H9 (cell line): ENCODE measurements around the gene SFN. TPM values are rescaled to one million over a fixed set of nuclear protein-coding genes. Genes with fewer than 3 reads are reported as not detected.

Source experiments
- DNase-seq: peaks from one replicate; pipeline ENCODE4 v3.0.0-alpha.2; 2017
- H2AFZ ChIP-seq: one replicate; pipeline ENCODE4 v1.6.1; 2013; ENCODE audit warnings: mild to moderate bottlenecking, low read length, control low read depth, moderate library complexity
- H2AK5ac ChIP-seq: 2 replicates; pipeline ENCODE4 v1.6.1; 2013; ENCODE audit warnings: low read length, control low read depth, mixed read lengths; ENCODE audit not compliant: insufficient read length
- H2BK120ac ChIP-seq: one replicate; pipeline ENCODE4 v1.6.1; 2013; ENCODE audit warnings: low read depth, mild to moderate bottlenecking, low read length, control low read depth, inconsistent platforms; ENCODE audit not compliant: poor library complexity, severe bottlenecking
- H2BK12ac ChIP-seq: 2 replicates; pipeline ENCODE4 v1.6.1; 2013; ENCODE audit warnings: low read length, control low read depth, mixed read lengths, low read depth; ENCODE audit not compliant: insufficient read length
- H2BK15ac ChIP-seq: 2 replicates; pipeline ENCODE4 v1.6.1; 2013; ENCODE audit warnings: low read depth, low read length, control low read depth
- H2BK20ac ChIP-seq: one replicate; pipeline ENCODE4 v1.6.1; 2013; ENCODE audit warnings: low read depth, mild to moderate bottlenecking, low read length, control low read depth, inconsistent platforms; ENCODE audit not compliant: poor library complexity, severe bottlenecking
- H2BK5ac ChIP-seq: 2 replicates; pipeline ENCODE4 v1.6.1; 2013; ENCODE audit warnings: low read length, control low read depth, mixed read lengths; ENCODE audit not compliant: insufficient read length
- H3K14ac ChIP-seq: 2 replicates; pipeline ENCODE4 v1.6.1; 2013; ENCODE audit warnings: low read length, control low read depth; ENCODE audit not compliant: insufficient read depth
- H3K18ac ChIP-seq: 2 replicates; pipeline ENCODE4 v1.6.1; 2013; ENCODE audit warnings: low read depth, mild to moderate bottlenecking, mixed read lengths, low read length, control low read depth; ENCODE audit not compliant: insufficient read length
- H3K23ac ChIP-seq: 2 replicates; pipeline ENCODE4 v1.6.1; 2013; ENCODE audit warnings: low read length, control low read depth, mixed read lengths, low read depth; ENCODE audit not compliant: insufficient read length
- H3K23me2 ChIP-seq: 2 replicates; pipeline ENCODE4 v1.6.1; 2013; ENCODE audit warnings: low read depth, mild to moderate bottlenecking, mixed read lengths, low read length, control low read depth; ENCODE audit not compliant: insufficient read length, poor library complexity, severe bottlenecking
- H3K27ac ChIP-seq: 2 replicates; pipeline ENCODE4 v1.5.1; 2013; ENCODE audit warnings: low read length, control low read depth, mixed read lengths, low read depth; ENCODE audit not compliant: insufficient read length
- H3K27me3 ChIP-seq: 2 replicates; pipeline ENCODE4 v1.6.1; 2013; ENCODE audit warnings: low read length, control low read depth, inconsistent platforms; ENCODE audit not compliant: insufficient read depth
- H3K4ac ChIP-seq: 2 replicates; pipeline ENCODE4 v1.6.1; 2013; ENCODE audit warnings: low read depth, mild to moderate bottlenecking, control low read depth, inconsistent platforms, low read length, moderate library complexity
- H3K4me1 ChIP-seq: 2 replicates; pipeline ENCODE4 v1.6.1; 2013; ENCODE audit warnings: low read length, control low read depth, inconsistent platforms; ENCODE audit not compliant: insufficient read depth
- H3K4me2 ChIP-seq: 2 replicates; pipeline ENCODE4 v1.6.1; 2013; ENCODE audit warnings: low read length, control low read depth, mixed read lengths; ENCODE audit not compliant: insufficient read length, insufficient read depth
- H3K56ac ChIP-seq: 2 replicates; pipeline ENCODE4 v1.6.1; 2013; ENCODE audit warnings: low read depth, mild to moderate bottlenecking, mixed read lengths, low read length, control low read depth; ENCODE audit not compliant: insufficient read length
- H3K79me1 ChIP-seq: 2 replicates; pipeline ENCODE4 v1.6.1; 2013; ENCODE audit warnings: low read depth, mild to moderate bottlenecking, moderate library complexity, low read length, control low read depth, inconsistent platforms; ENCODE audit not compliant: insufficient read depth, poor library complexity, severe bottlenecking
- H3K79me2 ChIP-seq: 2 replicates; pipeline ENCODE4 v1.6.1; 2013; ENCODE audit warnings: low read length, control low read depth, inconsistent platforms; ENCODE audit not compliant: insufficient read depth
- H3K9ac ChIP-seq: 2 replicates; pipeline ENCODE4 v1.6.1; 2013; ENCODE audit warnings: low read length, control low read depth, mixed read lengths; ENCODE audit not compliant: insufficient read length; ENCODE audit errors: extremely low read depth
- H3K9me3 ChIP-seq: one replicate; pipeline ENCODE4 v1.6.1; 2013; ENCODE audit warnings: low read depth, low read length, inconsistent platforms; ENCODE audit not compliant: control insufficient read depth
- H3T11ph ChIP-seq: one replicate; pipeline ENCODE4 v1.6.1; 2013; ENCODE audit warnings: mild to moderate bottlenecking, low read length, control low read depth, inconsistent platforms
- H4K20me1 ChIP-seq: one replicate; pipeline ENCODE4 v1.6.1; 2013; ENCODE audit not compliant: control insufficient read depth, insufficient read length, insufficient read depth
- H4K5ac ChIP-seq: 2 replicates; pipeline ENCODE4 v1.6.1; 2013; ENCODE audit warnings: low read depth, mild to moderate bottlenecking, mixed read lengths, low read length, control low read depth; ENCODE audit not compliant: insufficient read length
- H4K8ac ChIP-seq: replicated peaks from 2 replicates; pipeline ENCODE4 v1.6.1; 2013; ENCODE audit warnings: low read length, control low read depth, mixed read lengths, low read depth; ENCODE audit not compliant: insufficient read length
- H4K91ac ChIP-seq: 2 replicates; pipeline ENCODE4 v1.6.1; 2013; ENCODE audit warnings: low read depth, mild to moderate bottlenecking, moderate library complexity, mixed read lengths, low read length, control low read depth; ENCODE audit not compliant: insufficient read length
- H3K27ac Mint-ChIP-seq, 3 experiments: 2 replicates in 2 of 3; 3 replicates in 1 of 3; pipeline ENCODE4 v1.8.0; 2020 to 2021; ENCODE audit warnings: mixed read lengths in 3 of 3, mild to moderate bottlenecking in 1 of 3, moderate library complexity in 1 of 3
- H3K27me3 Mint-ChIP-seq: 2 replicates; pipeline ENCODE4 v1.8.0; 2021; ENCODE audit warnings: low read depth, mild to moderate bottlenecking, moderate library complexity, mixed read lengths
- H3K36me3 Mint-ChIP-seq, 3 experiments: 2 replicates in 2 of 3; 3 replicates in 1 of 3; pipeline ENCODE4 v1.8.0; 2020 to 2021; ENCODE audit warnings: low read depth in 3 of 3, mixed read lengths in 3 of 3; ENCODE audit not compliant: insufficient read depth in 1 of 3
- H3K4me1 Mint-ChIP-seq, 2 experiments: 2 replicates each; pipeline ENCODE4 v1.8.0; 2020; ENCODE audit warnings: mixed read lengths in 2 of 2
- H3K4me3 Mint-ChIP-seq, 2 experiments: 2 replicates in 1 of 2; 3 replicates in 1 of 2; pipeline ENCODE4 v1.8.0; 2020 to 2021; ENCODE audit warnings: mild to moderate bottlenecking in 2 of 2, mixed read lengths in 2 of 2, moderate library complexity in 1 of 2
- H3K9me3 Mint-ChIP-seq, 2 experiments: 2 replicates in 1 of 2; 3 replicates in 1 of 2; pipeline ENCODE4 v1.8.0; 2020; ENCODE audit warnings: mild to moderate bottlenecking in 2 of 2, mixed read lengths in 2 of 2, moderate library complexity in 1 of 2
- CTCF ChIP-seq: fragments of 200-600 bp; sonication (generic); conservative IDR thresholded peaks from 3 replicates; pipeline ENCODE4 v1.8.0; 2021; ENCODE audit warnings: antibody characterized with exemption, mild to moderate bottlenecking
- WGBS: extraction: QIAGEN DNeasy Blood & Tissue Kit; methylation state at CpG from one replicate; pipeline ENCODE4 v1.1.7; 2013; ENCODE audit warnings: missing lambda C conversion rate, low lambda C conversion rate, mixed read lengths; ENCODE audit not compliant: insufficient read length; ENCODE audit errors: extremely low coverage; 5-methylcytosine and 5-hydroxymethylcytosine counted together
- total RNA-seq: library from RNA; stranded (reverse); gene quantifications from 2 replicates; pipeline ENCODE4 v1.2.1, GENCODE V29; 2021

Gene SFN
- total RNA-seq, 1 experiment from 2014 or later, result 4.3 TPM

GRCh38 chr1:26887125-26887524, 24.2 kb downstream of the SFN start:
- H3K9ac ChIP-seq, result no peak overlapping the region
- H3K23ac ChIP-seq, result no peak overlapping the region
- peaks cover 7 to 16% of the 10 kb centered on the region in 2 experiments for H3K4me1 Mint-ChIP-seq
- H3K4me1 ChIP-seq, result no peaks in the 10 kb centered on the region; the same call in 1 of the 2 replicates
- H4K91ac ChIP-seq, result no peak overlapping the region
- no peaks in the 10 kb centered on the region for H3K9me3 ChIP-seq
- no peak overlapping the region for H3T11ph ChIP-seq
- H4K5ac ChIP-seq, result no peak overlapping the region
- no peak overlapping the region for H3K18ac ChIP-seq
- no peak overlapping the region for H2BK12ac ChIP-seq
- H3K36me3 Mint-ChIP-seq, result peaks cover 38 to 70% (median 58%) of the 10 kb centered on the region in 3 experiments
- no peaks in the 10 kb centered on the region for H3K79me1 ChIP-seq
- H4K20me1 ChIP-seq, result peaks cover 2% of the 10 kb centered on the region
- no peaks in the 10 kb centered on the region for H3K9me3 Mint-ChIP-seq
- no CpG with 5 or more reads among the region's 1 CpG for WGBS
- H2BK120ac ChIP-seq, result no peak overlapping the region
- H3K27me3 Mint-ChIP-seq, result no peaks in the 10 kb centered on the region
- DNase-seq, result no peak
- H2BK5ac ChIP-seq, result no peak overlapping the region
- no peak overlapping the region for H2BK15ac ChIP-seq
- peak overlapping the region; percentile 22 to 62; a peak in 3 of 5 replicates for H3K4me3 Mint-ChIP-seq
- H3K4ac ChIP-seq, result no peak overlapping the region
- TF ChIP-seq CTCF, result peak; percentile 64
- H3K79me2 ChIP-seq, result no peaks in the 10 kb centered on the region
- no peaks in the 10 kb centered on the region; the same call in 1 of the 2 replicates for H3K27me3 ChIP-seq
- no peak overlapping the region for H3K56ac ChIP-seq
- no peak overlapping the region for H3K27ac ChIP-seq
- no peak overlapping the region for H2AK5ac ChIP-seq
- H3K27ac Mint-ChIP-seq, result peak overlapping the region in 1 of 3 experiments; percentile 75; a peak in 1 of 7 replicates
- no peak overlapping the region for H4K8ac ChIP-seq
- no peak overlapping the region for H2AFZ ChIP-seq
- H3K4me2 ChIP-seq, result no peak overlapping the region
- no peak overlapping the region for H2BK20ac ChIP-seq
- H3K14ac ChIP-seq, result no peak overlapping the region
- H3K23me2 ChIP-seq, result peaks cover 11% of the 10 kb centered on the region
